Choroid plexus epithelial cell (primary cell): ENCODE data around the gene FOXP4.

Experiments
- DNase-seq: peaks from one replicate; pipeline ENCODE4 v3.0.0-alpha.2; 2010; ENCODE audit warnings: low read depth
- H3K4me3 ChIP-seq: 2 replicates; pipeline ENCODE4 v1.5.1; 2011; ENCODE audit warnings: low read depth, mild to moderate bottlenecking, control low read depth, low read length, moderate library complexity
- CTCF ChIP-seq: conservative IDR thresholded peaks from 2 replicates; pipeline ENCODE4 v1.5.1; 2011; ENCODE audit warnings: low read depth, mild to moderate bottlenecking, control low read depth, inconsistent platforms, low read length, moderate library complexity

Gene FOXP4

GRCh38 chr6:41604006-41604405 lies 57.8 kb downstream of the FOXP4 start:
- H3K4me3 ChIP-seq, result no peak overlapping the region
- no peak for TF ChIP-seq CTCF
- DNase-seq, result no peak

GRCh38 chr6:41605649-41606048 lies 59.5 kb downstream of the FOXP4 start:
- TF ChIP-seq CTCF, result no peak
- H3K4me3 ChIP-seq, result no peak overlapping the region

GRCh38 chr6:41607036-41607435 lies 60.9 kb downstream of the FOXP4 start:
- no peak for DNase-seq
- H3K4me3 ChIP-seq, result no peak overlapping the region
- no peak for TF ChIP-seq CTCF

More at GRCh38 chr6:41605649-41606048, 59.5 kb downstream of the FOXP4 start:
- DNase-seq, result no peak

GRCh38 chr6:41607736-41608135 lies 61.6 kb downstream of the FOXP4 start:
- no peak for DNase-seq
- H3K4me3 ChIP-seq, result no peak overlapping the region
- TF ChIP-seq CTCF, result no peak

- no peak for DNase-seq
- no peak overlapping the region for H3K4me3 ChIP-seq
- TF ChIP-seq CTCF, result no peak
Observed at GRCh38 chr6:41608443-41609151, 62.4 kb downstream of the FOXP4 start.

GRCh38 chr6:41614715-41615114 lies 68.5 kb downstream of the FOXP4 start:
- TF ChIP-seq CTCF, result no peak
- DNase-seq, result no peak
- H3K4me3 ChIP-seq, result no peak overlapping the region

GRCh38 chr6:41615311-41615710 lies 69.1 kb downstream of the FOXP4 start:
- no peak for TF ChIP-seq CTCF
- DNase-seq, result no peak
- H3K4me3 ChIP-seq, result no peak overlapping the region
